HG03280 (cell line): ENCODE data around the gene GOLIM4.
"Not testable (repeated sequence)": the region's sequence is repeated elsewhere in the genome, so short reads cannot be mapped to it uniquely, and the experiment has no call there.

Experiments used
- ATAC-seq: cut with Tn5 transposase; IDR thresholded peaks from one replicate; pipeline ENCODE4 v1.9.1; 2021; ENCODE audit warnings: mild to moderate bottlenecking, moderate library complexity; ENCODE audit not compliant: unreplicated experiment

GOLIM4 gene

DNA sequence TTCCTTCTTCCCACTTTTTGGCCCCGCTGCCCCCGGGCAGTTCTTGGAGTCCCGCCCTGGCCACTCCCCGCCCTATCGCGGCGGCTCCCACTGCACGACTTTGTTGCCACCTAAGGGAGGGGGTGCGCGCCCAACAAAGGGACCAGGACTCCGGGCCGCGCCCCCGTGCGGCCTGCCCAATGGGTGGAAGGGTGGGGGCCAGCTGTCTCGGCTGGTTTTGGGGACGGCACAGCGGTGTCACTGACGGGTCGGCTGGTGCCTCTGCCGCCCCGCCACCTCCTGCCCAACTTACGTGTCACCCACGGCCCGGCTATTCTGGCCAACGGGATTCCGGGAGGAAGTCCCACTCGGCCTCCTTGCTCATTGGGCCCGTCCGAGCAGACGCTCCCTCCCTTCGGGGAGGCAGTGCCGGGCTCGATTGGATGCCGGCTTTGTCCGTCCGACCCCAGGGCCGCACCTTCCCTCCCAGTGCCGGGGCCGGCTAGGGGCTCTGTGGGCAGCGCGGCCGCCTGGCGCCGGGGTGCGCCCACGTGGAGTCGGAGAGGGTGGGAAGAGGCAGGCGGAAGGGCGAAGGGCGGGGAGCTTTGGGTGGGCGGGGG, at the start of gene GOLIM4:
Gene GOLIM4 (minus strand): TSS at position 314 of the 599 bp plus-strand sequence. CDS start 639 bp downstream, outside the sequence.
- ATAC-seq: peak; percentile 85

DNA sequence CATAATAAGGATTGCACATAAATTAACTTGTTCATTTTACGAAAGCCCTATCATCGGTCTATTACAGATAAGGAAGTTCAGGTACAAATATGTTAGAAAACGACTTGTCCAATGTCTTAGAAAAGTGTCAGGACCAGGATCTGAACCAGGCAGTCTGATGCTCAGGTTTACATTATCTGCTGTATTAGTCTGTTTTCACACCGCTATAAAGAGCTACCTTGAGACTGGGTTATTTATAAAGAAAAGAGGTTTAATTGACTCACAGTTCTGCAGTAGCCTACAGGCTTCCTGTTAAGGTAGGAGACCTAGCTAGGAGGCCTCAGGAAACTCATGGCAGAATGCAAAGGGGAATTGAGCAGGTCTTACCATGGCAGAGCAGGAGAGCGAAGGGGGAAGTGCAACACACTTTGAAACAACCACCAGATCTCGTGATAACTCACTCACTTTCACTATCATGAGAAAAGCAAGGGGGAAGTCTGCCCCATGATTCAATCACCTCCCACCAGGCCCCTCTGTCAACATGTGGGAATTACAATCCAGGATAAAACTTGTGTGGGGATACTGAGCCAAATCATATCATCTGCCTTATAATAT, 45.8 kb upstream of the GOLIM4 start:
- no peak for ATAC-seq

- no peak for ATAC-seq
These were observed 44.2 kb upstream of the GOLIM4 start for GRCh38 chr3:168139947-168140346.

GRCh38 chr3:168138421-168138820, 42.7 kb upstream of the GOLIM4 start:
- ATAC-seq: no peak

- ATAC-seq: no peak
These were observed 39.2 kb upstream of the GOLIM4 start for GRCh38 chr3:168134931-168135330.

- ATAC-seq: not testable (repeated sequence)
These were observed 34.5 kb upstream of the GOLIM4 start for GRCh38 chr3:168130250-168130649.

DNA sequence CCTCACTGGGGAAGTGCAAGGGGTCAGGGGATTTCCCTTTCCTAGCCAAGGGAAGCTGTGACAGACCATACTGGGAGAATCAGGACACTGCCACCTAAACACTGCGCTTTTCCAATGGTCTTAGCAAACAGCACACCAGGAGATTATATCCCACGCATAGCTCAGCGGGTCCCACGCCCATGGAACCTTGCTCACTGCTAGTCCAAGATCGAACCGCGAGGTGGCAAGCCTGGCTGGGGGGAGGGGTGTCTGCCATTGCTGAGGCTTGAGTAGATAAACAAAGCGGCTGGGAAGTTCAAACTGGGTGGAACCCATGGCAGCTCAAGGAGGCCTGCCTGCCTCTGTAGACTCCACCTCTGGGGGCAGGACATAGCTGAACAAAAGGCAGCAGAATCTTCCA, 32.7 kb upstream of the GOLIM4 start:
- ATAC-seq: not testable (repeated sequence)

DNA sequence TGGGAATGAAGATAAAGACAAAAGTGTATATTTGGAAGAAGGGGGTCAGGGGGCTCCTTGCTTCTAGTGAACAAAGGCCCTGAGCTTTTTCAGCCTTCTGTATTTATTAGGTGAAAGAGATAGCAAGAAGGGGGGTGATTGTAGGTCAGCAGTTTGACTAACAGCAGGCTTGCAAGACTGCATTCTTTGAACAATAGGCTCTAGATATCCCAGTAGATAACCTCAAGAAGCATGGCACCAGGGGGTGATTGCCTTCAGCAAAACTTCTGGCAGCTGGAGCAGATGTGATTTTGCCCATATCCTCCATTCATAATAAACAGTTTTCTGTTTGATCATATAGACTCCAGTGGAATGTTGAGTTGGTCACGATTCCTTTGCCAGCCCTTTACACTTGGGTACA, 31.7 kb upstream of the GOLIM4 start:
- no peak for ATAC-seq

DNA sequence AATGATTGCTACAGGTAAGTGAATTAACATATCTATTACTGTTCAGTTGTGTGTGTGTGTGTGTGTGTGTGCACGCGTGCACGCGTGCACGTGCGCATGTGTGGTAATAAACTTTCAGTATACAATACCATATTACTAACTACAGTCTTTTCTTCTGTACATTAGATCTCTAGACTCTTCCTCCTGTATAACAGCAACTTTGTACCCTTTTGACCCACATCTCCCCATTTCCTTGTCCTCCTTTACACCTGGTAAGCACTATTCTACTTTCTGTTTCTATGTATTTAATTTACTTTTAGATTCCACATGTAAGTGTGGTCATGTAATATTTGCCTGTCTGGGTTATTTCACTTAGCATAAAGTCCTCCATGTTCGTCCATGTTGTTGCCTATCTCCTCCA, 29.1 kb upstream of the GOLIM4 start:
- no peak for ATAC-seq

GRCh38 chr3:168124291-168124690, 28.6 kb upstream of the GOLIM4 start:
- ATAC-seq: no peak

- no peak for ATAC-seq
These were observed 27.8 kb upstream of the GOLIM4 start for GRCh38 chr3:168123201-168124176.

DNA sequence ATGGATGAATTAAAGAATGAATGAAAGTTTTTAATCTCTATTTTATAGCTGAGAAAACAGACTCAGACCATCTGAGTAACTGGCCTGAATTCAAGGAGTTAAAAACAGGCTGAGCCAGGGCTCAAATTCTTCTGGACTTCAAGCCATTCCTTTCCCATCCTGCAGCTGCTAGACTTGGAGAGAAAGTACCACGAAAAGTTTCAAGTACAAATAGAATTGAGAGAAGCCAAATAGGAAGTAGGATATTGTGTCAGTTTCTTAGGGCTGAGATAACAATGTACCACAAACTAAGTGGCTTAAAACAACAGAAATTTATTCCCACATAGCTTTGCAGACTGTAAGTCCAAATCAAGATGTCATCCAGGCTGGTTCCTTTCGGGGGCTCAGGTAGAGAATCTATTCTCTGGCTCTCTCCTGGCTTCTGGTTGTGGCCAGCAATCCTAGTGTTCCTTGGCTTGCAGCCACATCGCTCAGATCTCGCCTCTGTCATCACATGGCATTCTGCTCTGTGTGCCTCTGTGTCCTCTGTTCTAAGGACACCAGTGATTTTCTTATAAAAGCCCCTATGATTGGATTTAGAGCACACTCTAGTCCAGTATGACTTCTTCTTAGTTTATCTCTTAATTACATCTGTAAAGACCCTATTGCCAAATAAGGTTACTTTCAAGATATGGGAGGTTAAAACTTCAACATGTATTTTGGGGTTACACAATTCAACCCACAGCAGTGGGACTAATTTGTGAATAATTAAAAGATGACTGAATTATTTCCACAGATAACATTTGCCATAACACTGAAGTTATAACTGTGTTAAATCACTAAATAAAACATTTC, 25.7 kb upstream of the GOLIM4 start:
- no peak for ATAC-seq

DNA sequence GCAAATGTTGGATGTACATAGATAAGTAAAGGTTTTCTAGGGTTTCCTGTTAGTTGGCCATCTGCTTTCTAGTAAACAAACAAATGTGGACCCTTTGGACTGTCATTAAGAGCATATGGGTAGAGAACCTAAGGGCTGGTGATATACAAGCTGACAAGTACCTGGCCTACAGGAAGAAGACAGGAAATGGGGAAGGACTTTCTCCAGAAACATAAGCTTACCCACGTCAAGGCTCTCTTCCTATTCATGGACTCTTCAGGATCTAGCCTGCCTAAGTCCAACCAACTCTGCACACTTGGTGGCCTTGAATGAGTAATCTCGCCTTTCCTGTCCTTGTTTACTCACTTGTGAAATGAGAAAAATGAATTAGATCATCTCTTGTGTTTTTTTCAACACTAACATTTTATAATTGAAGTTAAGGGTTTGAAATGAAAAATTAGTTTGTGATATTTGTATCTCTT, 22.2 kb upstream of the GOLIM4 start:
- no peak for ATAC-seq

DNA sequence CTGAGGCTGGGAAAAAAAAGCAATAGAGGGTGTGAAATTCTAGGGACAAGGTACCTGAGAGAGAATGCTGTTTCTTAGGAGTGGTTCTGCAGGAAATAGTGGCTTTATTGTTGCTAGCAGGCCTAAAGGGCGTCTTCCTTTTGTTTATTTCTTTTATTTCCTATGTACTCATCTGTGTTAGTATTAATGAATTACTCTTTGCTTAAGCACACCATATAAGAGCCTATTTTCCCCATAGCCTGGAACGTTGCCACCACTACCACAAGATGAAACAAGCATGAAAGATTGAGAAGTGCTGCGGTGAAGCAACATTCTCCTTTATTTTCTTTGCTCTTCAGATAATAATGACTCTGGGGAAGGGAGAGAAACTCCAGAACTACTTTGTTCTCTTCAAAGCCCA, 21.3 kb upstream of the GOLIM4 start:
- ATAC-seq: no peak

DNA sequence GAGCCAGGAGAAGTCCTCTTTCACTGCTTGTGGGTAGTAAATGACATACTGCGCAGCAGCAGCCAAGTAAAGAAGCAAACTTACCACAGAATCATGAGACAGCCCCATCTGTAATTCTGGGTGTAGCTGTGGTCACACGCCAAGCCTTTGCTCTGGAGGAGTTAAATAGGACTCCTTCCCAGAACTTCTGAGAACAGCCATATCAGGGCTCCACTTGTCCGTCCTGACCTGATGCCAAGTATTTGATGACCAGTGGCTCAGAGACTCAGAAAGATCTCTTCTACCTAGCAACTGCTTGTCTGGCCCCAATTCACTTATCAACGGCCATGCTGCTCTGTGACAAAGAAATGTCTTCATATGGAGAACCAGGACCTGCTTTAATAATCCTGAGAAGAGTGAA, 20.6 kb upstream of the GOLIM4 start:
- ATAC-seq: no peak

DNA sequence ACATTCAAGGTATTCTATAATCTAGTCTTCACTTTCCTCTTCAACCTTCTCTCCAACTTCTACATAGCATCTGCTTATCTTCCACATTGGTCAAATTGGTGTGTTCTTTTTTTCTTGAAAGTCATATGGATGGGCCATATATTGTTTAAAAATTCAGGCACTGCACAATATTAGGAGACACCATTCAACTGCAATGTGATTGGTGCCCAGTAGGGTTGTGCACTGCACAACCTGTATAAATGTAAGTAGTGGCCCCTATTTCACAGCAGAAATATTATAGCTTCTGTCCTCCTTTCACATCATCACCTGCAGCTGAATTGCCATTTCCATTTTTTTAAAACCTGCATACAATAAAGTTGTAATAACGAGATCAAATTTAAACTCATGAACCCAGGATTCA, 18.1 kb upstream of the GOLIM4 start:
- no peak for ATAC-seq

DNA sequence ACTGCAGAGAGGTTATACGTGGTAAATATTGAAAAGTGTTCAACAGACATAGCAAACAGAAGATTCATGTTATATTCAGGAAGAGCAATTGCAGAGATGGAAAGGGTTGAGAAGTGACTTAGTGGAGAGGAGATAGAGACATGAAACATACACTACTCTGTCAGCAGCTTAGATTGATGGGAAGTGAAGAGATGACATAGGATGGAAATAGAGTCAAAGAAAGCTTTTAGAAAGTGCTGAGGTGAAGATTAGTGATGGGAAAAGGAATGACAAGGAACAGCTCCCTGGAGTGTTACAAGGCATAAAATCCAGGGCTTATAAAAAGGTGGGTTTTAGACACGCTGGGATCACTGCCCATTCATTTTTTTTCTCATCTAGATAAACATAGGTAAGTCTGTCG, 17.2 kb upstream of the GOLIM4 start:
- no peak for ATAC-seq

DNA sequence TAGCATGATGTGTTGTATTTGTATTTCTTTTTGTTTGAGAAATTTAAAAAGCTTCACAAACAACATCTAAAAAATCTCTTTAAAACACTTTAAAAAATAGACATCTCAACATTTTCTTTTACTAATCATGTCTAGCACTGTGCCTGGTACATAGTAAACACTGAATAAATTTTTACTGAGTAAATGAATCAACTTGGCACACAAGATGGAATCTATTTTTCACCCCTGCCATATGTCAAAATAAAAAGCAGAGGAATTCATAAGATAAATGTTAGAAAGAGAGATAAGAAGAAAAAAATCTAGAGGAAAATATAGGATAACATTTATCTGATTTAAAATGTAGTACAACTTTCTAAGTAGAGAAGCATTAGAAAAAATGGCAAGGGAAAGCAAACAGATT, 8.6 kb upstream of the GOLIM4 start:
- no peak for ATAC-seq

DNA sequence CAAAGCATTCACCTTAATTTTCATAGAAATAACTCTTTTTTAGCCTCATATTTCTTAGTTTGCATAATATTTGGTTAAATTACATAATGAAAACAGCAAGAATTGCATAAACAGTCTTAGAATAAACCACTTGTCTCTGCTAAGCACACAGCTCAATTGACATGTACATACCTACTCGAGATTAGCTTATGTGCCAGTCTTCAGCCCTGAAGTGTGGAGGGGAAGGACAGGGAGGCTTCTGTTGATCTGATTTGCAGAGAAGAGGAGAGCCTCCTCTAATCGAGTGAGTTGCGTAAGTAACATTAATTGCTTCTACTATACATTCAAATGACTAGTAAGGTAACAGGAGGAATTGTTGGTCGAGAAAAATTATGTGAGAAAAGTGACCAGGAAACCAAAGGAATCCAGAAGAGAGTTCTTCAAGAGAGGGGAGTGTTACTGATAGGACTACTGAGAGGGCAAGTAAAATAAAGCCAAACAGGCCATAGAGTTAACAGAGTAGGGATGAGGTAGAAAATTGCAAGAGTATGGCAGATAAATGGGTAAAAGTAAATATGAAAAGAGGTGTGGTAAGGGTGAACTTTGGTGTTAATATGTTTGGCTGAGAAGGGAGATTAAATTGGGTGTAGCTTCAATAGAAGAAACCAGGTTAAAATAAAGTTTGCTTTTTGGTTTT, 7.1 kb upstream of the GOLIM4 start:
- no peak for ATAC-seq

DNA sequence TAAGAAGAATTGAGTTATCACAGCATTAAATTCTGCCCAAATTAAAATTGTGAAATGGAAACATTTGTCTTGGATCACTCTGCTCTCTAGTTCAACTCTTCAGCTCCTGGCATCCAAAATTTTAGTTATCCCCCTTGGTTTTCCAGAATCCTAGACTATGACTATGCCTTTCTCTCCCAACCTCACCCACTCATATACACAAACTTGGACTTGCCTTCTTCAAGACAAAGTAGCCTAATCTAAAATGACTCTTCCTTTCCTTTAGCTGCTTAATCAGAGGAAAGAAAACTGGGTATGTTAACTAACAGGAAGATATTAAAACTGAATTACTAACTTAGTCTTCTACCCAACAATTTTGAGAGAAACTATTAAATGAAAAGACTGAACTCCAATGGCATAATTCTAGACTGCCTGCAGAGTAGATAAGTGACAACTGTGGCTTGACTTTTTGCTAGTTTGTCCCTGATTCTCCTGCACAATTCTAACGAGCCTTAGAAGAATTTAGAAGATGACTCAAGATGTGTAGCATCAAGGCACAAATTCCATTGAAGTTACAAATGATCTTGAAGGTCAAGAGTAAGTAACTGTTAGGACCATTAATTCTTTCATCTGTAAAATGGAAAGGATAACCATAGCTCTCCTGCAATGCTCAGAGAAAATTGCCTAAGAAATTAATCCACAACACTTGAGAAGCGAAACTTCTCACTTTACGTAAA, 5.2 kb upstream of the GOLIM4 start:
- ATAC-seq: no peak
